ENCODE data around the gene PLEKHN1.
A peak's percentile ranks its signal among the peaks of the same experiment; 100 is the strongest.
"Not testable (repeated sequence)": the region's sequence is repeated elsewhere in the genome, so short reads cannot be mapped to it uniquely, and the experiment has no call there.

PLEKHN1 gene

GRCh38 chr1:1013105-1013921 is 47.0 kb downstream of the PLEKHN1 start, which contains the start of gene ISG15:
Gene ISG15, plus strand, starts transcription at chr1:1013497. Its CDS starts 77 bp downstream, at chr1:1013574.
- DNase-seq (ENCODE audit: low read depth) = peak; percentile 78

- no peak for DNase-seq (ENCODE audit: low read depth)
These were observed 47.8 kb downstream of the PLEKHN1 start for GRCh38 chr1:1013922-1014648.

GRCh38 chr1:1014799-1015681 is 48.8 kb downstream of the PLEKHN1 start:
- DNase-seq (ENCODE audit: low read depth) = no peak

- not testable (repeated sequence) for DNase-seq (ENCODE audit: low read depth)
These were observed 51.4 kb downstream of the PLEKHN1 start for GRCh38 chr1:1017397-1018320.

GRCh38 chr1:1018321-1018685 is 52.0 kb downstream of the PLEKHN1 start:
- not testable (repeated sequence) for DNase-seq (ENCODE audit: low read depth)

GRCh38 chr1:1019122-1019999 is 53.1 kb downstream of the PLEKHN1 start:
- peak; percentile 74 for DNase-seq (ENCODE audit: low read depth)

DNA sequence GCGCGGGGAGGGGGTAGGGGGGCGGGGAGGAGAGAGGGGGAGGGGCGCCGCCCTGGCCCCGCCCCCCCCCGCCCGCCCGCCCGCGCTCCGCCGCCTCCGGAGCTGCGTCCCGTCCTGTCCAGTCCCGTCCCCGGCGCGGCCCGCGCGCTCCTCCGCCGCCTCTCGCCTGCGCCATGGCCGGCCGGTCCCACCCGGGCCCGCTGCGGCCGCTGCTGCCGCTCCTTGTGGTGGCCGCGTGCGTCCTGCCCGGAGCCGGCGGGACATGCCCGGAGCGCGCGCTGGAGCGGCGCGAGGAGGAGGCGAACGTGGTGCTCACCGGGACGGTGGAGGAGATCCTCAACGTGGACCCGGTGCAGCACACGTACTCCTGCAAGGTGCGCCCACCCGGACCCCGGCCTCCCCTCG is 53.7 kb downstream of the PLEKHN1 start, which contains the start of gene AGRN:
Gene AGRN, plus strand, starts transcription at position 121 of the 405 bp plus-strand sequence. Its CDS starts 53 bp downstream, at position 174.
- no peak for DNase-seq (ENCODE audit: low read depth)

GRCh38 chr1:1020415-1021009 is 54.2 kb downstream of the PLEKHN1 start:
- DNase-seq (ENCODE audit: low read depth) = no peak

- DNase-seq (ENCODE audit: low read depth) = no peak
These were observed 55.0 kb downstream of the PLEKHN1 start for GRCh38 chr1:1021010-1021919.

GRCh38 chr1:1021920-1022259 is 55.6 kb downstream of the PLEKHN1 start:
- DNase-seq (ENCODE audit: low read depth) = no peak

DNA sequence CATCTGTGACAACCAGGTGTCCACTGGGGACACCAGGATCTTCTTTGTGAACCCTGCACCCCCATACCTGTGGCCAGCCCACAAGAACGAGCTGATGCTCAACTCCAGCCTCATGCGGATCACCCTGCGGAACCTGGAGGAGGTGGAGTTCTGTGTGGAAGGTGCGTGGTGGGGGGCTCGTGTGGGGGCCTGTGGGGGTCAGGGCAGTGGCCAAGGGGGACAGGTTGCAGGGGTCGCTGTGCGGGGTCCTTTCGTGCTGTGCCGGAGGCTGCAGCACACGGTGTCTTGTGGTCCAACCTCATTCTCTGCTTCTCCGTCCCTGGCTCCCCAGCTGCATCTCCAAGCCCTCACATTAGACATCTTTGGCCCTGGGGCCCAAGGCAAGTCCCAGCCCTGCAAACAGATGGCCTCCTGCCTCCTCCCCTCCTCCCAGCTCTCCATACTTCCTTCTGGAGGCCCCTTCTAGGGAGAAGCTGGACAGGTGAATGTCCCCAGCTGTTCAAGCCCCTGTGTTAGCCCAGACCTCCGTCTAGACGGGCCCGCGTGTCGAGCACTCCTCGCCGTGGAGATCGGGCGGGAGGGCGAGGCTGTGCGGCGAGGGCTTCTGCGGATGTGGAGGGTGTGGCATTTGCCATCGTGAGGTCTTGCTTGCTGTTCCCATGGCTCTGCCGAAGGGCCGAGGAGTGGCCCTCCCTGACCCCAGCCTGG is 56.2 kb downstream of the PLEKHN1 start:
- no peak for DNase-seq (ENCODE audit: low read depth)

DNA sequence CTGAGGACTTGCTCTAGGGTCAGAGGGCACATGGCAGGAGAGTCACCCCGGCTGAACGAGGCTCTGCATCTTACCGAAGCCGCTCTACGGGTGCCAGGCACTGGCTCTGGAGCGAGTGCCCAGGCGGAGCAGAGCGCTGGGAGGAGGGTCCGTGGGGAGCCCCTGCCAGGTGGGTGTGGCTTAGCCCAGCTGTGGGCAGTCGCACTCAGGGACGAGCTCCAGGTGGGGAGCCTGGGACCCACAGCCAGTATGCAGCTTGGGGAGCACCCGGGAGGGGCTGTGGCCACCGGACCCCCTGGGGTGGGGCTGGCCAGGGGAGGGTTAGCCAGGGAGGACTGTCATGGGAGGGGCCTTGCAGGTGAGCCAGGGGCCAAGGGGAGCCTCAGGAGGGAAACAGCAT is 57.4 kb downstream of the PLEKHN1 start:
- DNase-seq (ENCODE audit: low read depth) = no peak

GRCh38 chr1:1024149-1024770 is 58.0 kb downstream of the PLEKHN1 start:
- no peak for DNase-seq (ENCODE audit: low read depth)

- DNase-seq (ENCODE audit: low read depth) = no peak
These were observed 58.8 kb downstream of the PLEKHN1 start for GRCh38 chr1:1024771-1025699.
